ENCODE measurements around the gene PSMA5.
"Not testable (repeated sequence)": the region's sequence is repeated elsewhere in the genome, so short reads cannot be mapped to it uniquely, and the experiment has no call there.

PSMA5 gene

DNA sequence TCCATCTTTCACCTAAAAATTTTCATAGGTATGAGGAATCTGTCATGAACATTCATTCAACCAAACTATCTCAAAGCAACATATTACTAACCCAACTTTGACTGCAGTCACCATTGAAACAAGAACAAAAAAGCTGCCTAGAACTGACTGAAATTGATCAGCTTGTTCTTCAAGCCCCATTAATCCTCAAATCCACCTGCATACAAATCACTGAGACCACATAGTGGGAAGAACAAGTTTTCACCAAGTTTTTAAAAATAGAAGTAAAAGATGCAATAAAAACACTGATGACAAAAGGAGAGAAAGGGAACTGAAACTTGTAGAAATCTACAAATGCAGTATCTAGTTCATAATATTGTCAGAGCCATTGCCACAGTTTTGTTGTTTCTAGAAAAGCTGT lies 34.6 kb downstream of the PSMA5 start:
- no peak for DNase-seq

GRCh38 chr1:109391157-109391556 lies 35.1 kb downstream of the PSMA5 start:
- DNase-seq = no peak

DNA sequence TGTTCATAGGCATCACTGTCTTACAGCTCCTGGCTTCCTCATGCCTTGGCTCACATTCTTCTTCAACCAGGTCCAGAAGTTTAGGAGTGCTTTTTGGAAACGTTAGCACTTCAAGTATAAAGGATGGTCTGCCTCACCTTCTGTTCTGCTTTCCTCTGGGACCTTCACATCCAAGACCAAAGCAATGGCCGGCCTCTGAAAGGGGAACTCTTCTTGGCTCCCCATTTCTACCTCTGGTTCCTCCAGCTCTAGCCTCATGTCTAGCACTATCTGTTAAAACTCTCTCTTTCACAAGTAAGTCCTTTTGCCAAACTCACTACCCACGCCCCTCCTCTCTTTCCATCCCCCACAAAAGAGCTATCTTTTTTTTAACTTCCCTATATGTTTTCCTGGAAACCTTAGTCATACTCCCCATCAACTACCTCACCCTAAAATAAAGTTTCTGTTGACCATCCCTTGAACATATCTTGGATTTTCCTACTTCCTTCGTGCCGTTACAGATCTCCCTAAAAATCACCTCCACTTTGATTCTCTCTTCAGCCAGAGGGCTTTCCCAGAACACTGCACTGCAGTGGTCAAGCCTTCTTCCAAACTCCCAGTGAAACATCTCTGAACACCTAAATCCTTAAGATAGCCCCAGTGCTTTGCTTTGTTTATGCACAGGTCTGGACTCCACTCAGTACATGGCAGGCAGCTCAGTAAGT lies 36.5 kb downstream of the PSMA5 start:
- DNase-seq = no peak

GRCh38 chr1:109388884-109389637 lies 37.2 kb downstream of the PSMA5 start:
- DNase-seq = no peak

GRCh38 chr1:109388208-109388711 lies 38.0 kb downstream of the PSMA5 start:
- DNase-seq = no peak

DNA sequence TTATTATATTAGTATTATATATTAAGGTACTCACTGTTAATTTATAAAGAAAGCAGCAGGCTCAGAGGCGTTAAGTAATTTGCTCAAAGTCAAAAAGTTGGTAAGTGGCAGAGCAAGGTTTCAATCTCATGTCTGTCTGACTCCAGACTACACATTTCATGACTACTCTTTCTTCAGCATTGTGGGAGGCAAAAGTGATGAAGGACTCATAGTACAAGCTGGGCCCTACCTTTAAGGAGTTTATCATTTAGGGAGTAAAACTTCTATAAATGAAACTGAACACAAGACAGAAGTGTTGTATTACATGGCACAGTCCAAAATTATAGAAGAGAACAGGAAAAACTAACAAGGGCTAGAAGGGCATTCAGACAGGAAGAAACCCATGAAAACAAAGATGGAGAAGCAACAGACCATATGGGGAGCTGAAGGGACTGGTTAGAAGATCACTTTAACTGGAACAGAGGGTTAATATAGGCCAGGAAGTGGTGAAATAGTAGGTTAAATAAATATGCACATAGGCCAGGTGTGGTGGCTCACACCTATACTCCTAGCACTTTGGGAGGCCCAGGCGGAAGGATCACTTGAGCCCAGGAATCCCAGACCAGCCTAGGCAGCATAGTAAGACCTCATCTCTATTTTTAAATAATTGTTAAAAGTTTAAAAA lies 40.1 kb downstream of the PSMA5 start:
- no peak for DNase-seq

GRCh38 chr1:109385417-109385816 lies 40.8 kb downstream of the PSMA5 start:
- no peak for DNase-seq

DNA sequence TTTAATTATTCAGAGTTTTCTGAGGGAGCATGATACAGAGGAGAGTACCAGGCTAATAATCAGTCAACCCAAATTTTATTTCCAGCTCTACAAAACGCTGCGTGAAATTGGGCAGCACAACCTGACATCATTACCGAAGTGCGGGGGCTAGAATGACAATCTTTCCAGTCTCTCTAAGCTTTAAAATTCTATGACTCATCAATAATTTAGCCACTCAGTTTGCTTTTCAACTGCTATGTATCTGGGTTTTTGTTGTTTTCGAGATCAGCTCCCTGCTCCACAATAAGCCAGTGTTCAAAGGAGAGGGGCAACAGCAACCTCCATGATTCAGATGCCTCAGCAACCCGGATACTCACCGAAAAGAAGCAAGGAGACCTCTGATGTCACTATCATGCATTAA lies 42.4 kb downstream of the PSMA5 start:
- DNase-seq = no peak

DNA sequence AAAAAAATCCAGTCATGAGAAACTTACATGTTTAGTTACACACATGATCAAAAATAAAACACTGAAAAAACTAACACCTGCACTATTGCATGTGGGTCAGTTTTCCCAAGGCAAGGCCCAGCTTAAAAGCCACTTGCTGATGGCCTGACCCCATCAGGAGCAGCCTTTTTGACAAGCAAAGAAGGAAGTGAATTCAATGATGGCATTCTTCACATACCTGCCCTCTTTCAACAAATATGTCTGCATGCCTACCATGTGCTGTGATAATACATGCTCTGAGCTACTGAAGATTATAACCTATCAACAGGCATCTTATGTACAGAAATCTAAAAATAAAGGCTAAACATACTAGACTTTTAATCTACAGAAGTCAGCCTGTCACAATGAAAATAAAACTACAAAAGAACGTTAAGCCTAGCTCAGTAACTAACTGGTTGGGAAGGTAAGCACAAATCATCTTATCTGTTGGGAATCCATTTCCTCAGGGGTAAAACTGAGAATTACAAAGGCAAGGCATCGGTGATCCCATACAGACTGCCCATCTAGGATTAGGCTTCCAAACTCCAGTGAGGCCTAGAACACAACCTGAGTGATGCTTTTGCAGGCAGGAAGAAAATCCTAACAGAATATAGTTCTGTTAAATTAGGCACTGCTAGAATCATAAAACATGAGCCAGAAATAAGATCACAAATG lies 43.0 kb downstream of the PSMA5 start:
- no peak for DNase-seq

GRCh38 chr1:109381573-109381972 lies 44.7 kb downstream of the PSMA5 start:
- DNase-seq = no peak

DNA sequence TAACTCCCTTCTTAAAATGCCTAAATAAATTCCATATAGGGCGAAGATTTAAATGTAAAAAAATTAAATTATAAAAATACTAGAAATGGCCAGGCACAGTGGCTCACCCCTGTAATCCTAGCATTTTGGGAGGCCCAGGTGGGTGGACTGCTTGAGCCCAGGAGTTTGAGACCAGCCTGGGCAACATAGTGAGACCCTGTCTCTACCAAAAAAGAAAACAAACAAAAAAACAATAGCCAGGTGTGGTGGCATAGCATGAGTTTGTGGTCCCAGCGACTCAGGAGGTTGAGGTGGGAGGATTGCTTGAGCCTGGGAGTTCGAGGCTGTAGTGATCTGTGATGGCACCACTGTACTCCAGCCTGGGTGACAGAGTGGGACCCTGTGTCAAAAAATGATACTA lies 46.3 kb downstream of the PSMA5 start:
- DNase-seq = no peak

DNA sequence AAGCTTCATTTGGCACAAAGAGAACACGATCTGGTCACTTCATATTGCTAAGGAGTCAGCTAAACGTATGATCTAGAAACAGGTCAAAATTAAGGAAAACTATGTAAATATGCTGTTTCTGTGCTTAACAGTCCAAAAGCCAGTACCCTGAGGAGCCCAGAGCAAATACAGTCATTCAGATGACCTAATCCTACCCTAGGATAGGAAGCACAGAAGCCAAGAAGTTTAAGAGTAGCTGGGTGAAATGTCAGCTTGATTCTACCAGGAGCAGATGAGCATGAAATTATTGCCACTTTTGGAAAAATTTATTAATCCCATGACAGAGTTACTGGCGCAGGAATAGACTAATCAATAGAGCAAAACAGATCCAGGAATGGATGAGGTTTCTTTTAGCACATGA lies 46.8 kb downstream of the PSMA5 start:
- no peak for DNase-seq

DNA sequence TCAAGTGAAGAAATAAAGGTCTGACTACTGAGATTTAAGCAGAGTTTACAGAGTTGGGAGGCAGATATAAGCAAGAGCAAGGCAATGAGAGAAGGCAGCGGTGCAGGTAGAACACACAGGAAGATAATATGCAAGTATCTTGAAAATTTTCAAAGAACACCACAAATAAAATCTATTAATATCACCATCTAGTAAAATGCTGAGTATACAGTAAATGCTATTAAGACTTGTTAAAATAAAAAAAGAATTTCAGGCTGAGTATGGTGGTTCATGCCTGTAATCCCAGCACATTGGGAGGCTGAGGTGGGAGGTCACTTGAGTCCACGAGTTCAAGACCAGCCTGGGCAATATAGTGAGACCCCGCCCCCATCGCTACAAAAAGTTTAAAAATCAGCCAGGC lies 48.5 kb downstream of the PSMA5 start:
- no peak for DNase-seq

DNA sequence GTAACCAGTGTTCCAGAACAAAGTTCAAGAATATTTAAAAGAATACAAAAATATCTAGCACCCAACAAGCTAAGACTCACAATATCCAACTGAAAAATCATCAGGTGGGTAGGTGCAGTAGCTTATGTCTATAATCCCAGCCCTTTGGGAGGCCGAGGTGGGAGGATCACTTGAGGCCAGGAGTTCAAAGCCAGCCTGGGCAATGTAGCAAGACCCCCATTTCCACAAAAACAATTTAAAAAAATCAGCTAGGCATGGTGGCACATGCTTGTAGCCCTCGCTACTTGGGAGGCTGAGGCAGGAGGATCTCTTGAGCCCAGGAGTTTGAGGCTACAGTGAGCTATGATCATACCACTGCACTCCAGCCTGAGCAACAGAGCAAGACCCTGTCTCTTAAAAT lies 52.6 kb downstream of the PSMA5 start:
- not testable (repeated sequence) for DNase-seq

GRCh38 chr1:109373126-109373525 lies 53.1 kb downstream of the PSMA5 start:
- no peak for DNase-seq

DNA sequence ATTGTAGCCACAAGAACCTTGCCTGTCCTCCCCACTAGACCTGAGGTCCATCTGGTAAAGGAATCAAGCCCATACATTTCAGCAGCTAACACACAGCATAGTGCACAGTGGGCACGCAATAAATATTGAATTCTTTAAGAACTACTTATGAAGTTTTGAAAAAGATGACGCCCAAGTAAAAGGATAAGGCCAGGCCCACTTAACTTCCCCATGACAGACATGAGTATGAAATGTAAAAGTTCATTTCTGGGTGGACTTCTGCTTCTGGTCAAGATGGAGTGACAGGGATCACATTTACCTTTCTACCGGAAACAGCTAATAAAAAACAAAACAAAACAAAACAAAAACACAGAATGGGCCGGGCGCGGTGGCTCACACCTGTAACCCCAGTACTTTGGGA lies 54.0 kb downstream of the PSMA5 start:
- DNase-seq = no peak

DNA sequence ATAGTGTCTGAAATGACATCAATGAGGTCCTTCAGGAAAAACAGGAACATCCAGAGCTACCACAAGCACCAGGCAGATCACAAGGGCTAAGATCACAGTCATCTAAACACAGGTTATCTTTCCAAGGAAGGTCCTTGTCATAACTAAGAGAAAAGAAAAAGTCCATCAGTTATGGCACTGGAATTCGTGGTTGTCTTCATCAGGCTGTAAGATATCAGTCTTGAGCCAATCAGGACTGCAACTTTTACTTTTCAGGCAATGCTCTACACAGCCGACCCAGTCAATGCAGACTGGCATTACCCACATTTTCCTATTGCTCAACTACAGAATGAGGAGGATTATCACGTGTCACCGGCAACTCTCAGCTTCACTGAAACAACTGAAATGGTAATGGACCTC lies 54.9 kb downstream of the PSMA5 start:
- DNase-seq = no peak

DNA sequence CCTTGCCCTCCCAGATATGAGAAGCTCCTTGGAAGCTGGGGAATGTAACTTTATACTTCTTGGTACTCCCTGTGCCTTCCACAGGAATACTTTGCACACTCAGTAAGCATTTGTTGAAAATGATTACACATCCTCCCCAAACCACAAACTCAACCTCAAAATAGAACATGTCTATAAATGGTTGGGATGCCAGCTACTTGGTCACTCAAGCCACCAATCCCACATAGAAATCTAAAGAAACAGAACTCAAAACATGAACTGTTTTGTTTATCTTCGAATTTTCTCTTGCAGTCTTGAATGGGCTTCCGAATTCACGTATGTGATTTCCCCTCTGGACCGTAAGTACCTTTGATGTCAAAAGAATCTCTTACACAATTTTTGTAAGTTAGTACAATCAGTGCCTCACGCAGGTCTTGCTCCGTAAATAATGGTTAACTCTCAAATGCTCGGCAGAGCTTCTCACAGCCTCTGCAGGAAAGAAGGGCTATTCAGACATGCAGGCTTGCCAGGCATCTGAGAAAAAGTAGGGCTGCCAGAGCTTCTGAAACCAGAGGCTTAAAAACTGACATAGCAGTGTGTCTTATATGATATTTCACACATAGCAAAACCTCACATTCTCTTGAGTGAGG lies 55.4 kb downstream of the PSMA5 start:
- DNase-seq = no peak

DNA sequence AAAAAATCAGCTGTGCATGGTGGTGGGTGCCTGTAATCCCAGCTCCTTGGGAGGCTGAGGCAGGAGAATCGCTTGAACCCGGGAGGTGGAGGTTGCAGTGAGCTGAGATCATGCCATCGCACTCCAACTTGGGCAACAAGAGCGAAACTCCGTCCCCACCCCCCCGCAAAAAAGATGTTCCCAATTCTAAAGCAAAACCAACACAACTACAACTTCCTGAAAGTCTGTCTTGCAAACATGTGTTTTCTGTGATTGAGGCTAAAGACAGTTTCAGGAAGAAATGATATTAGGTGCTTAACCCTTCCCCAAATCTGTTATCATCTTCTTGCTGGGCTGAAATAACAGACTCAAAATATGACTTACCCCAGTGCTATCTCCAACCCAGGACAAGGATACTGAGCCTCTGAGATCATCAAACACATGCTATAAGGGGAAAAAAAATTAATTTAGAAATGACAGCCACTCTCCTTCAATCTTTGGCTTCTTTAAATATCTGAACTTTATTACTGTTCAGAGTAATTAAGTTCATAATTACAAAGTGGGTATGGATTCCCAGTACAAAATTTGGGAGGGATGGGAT lies 57.0 kb downstream of the PSMA5 start:
- no peak for DNase-seq

GRCh38 chr1:109368464-109368863 lies 57.8 kb downstream of the PSMA5 start:
- no peak for DNase-seq

DNA sequence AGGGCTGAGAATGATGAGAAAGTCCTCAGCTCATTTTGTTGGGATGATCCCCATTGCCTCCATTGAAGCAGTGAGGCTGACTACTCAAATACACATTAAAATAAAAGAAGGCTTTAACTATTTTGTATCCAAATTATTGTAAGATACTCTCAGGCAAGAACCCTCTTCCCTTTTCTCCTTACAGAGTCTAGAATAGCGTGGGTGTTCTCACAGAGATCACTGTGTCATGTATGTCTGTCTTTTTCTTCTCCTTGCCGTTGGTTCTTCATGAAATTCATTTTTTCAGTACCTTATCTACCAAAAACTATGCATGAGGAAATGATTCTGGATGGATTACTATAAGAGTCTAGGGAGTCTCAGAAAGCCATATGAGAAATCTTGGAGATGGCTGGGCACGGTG lies 58.6 kb downstream of the PSMA5 start:
- no peak for DNase-seq

DNA sequence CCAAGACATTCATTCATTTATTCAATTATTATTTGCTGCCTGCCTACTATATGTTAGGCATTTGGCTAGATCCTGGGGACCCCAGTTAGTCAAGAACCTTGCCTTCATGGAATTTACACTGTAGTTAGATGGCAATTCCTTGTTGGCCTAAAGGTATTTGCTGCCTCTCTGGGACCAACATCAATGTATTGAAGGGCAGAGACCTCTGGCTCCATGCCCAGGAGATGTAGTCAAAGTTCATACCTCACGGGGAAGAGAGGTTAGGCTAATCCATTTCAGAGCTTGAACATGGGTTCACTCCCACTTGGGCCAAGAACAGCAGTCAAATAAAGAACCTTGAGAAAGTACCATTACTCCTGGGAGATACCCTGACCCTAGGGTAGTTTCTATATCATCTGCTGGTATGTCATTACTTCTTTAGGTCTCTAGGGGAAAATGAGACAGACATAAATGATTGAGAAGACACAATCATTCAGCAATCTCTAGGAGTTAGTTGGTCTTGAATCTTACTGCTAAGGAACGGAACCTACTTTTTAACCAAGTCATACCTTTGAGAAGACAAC lies 60.5 kb downstream of the PSMA5 start:
- DNase-seq = no peak

Measured in stimulated activated naive CD4-positive, alpha-beta T cell treated with Interleukin-2 at 50 U/mL for 16 hours (primary cell).